Measurements from ENCODE around the gene FCRL3. TPM values are rescaled to one million over a fixed set of nuclear protein-coding genes. Genes with fewer than 3 reads are reported as not detected.

FCRL3 gene
- total RNA-seq, 1 donor from 2014 or later, result not detected

GRCh38 chr1:157700305-157700704 is 264 bp downstream of the FCRL3 start:
- Histone ChIP-seq H3K27ac (no peak overlapping the region), H3K27me3 (no peaks in the 10 kb centered on the region), H3K4me3 (no peak overlapping the region), H3K36me3 (no peaks in the 10 kb centered on the region), H3K9me3 (no peaks in the 10 kb centered on the region), H3K4me1 (no peaks in the 10 kb centered on the region)
- DNase-seq (ENCODE audit: extremely low spot score in 2 of 2), result no peak
- no peak for TF ChIP-seq POLR2A (IDR thresholded peaks at IDR 0.05)
- TF ChIP-seq POLR2AphosphoS5 (IDR thresholded peaks at IDR 0.05; ENCODE audit: insufficient read depth in 1 of 2, low read depth in 1 of 2), result no peak
- TF ChIP-seq, protein P1, sequence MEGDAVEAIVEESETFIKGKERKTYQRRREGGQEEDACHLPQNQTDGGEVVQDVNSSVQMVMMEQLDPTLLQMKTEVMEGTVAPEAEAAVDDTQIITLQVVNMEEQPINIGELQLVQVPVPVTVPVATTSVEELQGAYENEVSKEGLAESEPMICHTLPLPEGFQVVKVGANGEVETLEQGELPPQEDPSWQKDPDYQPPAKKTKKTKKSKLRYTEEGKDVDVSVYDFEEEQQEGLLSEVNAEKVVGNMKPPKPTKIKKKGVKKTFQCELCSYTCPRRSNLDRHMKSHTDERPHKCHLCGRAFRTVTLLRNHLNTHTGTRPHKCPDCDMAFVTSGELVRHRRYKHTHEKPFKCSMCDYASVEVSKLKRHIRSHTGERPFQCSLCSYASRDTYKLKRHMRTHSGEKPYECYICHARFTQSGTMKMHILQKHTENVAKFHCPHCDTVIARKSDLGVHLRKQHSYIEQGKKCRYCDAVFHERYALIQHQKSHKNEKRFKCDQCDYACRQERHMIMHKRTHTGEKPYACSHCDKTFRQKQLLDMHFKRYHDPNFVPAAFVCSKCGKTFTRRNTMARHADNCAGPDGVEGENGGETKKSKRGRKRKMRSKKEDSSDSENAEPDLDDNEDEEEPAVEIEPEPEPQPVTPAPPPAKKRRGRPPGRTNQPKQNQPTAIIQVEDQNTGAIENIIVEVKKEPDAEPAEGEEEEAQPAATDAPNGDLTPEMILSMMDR (IDR thresholded peaks at IDR 0.05), result no peak
- intact Hi-C loops (cut with DNase I), result no loop called here

GRCh38 chr1:157697781-157698569 is 2.6 kb downstream of the FCRL3 start:
- H3K4me3 ChIP-seq, result no peak overlapping the region
- intact Hi-C loops (cut with DNase I), result no loop called here
- no peak for DNase-seq (ENCODE audit: extremely low spot score in 2 of 2)
- no peak overlapping the region for H3K27ac ChIP-seq
- no peaks in the 10 kb centered on the region for H3K4me1 ChIP-seq
- TF ChIP-seq POLR2A (IDR thresholded peaks at IDR 0.05), result no peak
- TF ChIP-seq, protein P1 (IDR thresholded peaks at IDR 0.05), result no peak
- no peak for TF ChIP-seq POLR2AphosphoS5 (IDR thresholded peaks at IDR 0.05; ENCODE audit: insufficient read depth in 1 of 2, low read depth in 1 of 2)
- H3K36me3 ChIP-seq, result no peaks in the 10 kb centered on the region
- no peaks in the 10 kb centered on the region for H3K27me3 ChIP-seq
- no peaks in the 10 kb centered on the region for H3K9me3 ChIP-seq

DNA sequence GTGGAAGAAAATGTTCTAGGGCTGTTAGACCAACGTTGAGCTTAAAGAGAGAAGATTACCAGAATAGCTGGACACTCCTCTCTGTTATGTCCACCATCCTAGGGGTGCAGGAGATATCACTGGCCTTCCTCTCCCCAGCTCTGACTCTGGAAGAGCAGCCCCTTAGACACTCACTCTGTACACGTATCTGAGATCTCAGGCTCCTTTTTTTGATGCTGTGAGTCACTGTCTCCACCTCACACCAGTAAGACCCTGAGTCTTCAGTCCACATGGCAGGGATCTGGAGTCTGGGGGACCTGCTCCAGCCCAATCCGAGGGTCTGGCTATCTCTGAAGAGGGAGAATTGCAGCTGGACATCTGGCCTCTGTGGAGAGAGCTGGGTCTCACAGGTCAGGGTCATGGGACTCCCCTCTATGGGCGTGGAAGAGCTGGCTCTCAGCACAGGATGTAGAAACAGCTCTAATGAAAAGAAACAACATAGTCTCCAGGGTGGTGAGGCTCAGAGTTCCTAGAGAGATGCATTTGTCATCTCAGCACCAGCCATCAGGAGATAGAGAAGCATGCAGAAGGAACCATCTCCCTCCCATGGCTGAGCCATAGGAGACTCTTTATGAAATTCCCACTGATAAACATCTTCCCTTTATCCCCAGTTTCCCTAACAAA is 3.5 kb downstream of the FCRL3 start:
- TF ChIP-seq, protein P1 (IDR thresholded peaks at IDR 0.05), result no peak
- no peak for TF ChIP-seq POLR2A (IDR thresholded peaks at IDR 0.05)
- TF ChIP-seq POLR2AphosphoS5 (IDR thresholded peaks at IDR 0.05; ENCODE audit: insufficient read depth in 1 of 2, low read depth in 1 of 2), result no peak
- Histone ChIP-seq H3K36me3 (no peaks in the 10 kb centered on the region), H3K4me1 (no peaks in the 10 kb centered on the region), H3K4me3 (no peak overlapping the region), H3K27ac (no peak overlapping the region), H3K9me3 (no peaks in the 10 kb centered on the region), H3K27me3 (no peaks in the 10 kb centered on the region)
- intact Hi-C loops (cut with DNase I), result no loop called here
- DNase-seq (ENCODE audit: extremely low spot score in 2 of 2), result no peak

DNA sequence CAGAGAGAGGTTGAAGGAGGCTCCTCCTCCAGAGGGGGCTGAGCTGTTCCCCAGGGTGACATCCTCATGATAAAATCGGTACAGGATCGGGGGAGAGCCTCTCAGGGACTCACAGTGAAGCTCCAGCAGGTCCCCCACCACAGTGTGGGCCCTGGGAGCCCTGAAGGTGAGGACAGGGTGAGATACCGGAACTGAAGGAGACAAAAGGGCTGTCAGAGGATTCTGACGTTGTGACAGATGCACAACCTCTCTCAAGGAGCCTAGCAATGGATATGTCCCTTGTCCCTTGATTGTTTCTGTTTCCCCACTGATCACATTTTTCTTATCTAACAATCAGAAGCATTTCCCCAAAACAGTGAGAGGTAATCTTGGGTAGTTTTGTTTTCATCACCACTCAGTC is 5.2 kb downstream of the FCRL3 start:
- H3K27me3 ChIP-seq, result no peaks in the 10 kb centered on the region
- H3K27ac ChIP-seq, result no peak overlapping the region
- intact Hi-C loops (cut with DNase I), result no loop called here
- H3K36me3 ChIP-seq, result no peaks in the 10 kb centered on the region
- no peak for DNase-seq (ENCODE audit: extremely low spot score in 2 of 2)
- no peak overlapping the region for H3K4me3 ChIP-seq
- no peaks in the 10 kb centered on the region for H3K9me3 ChIP-seq
- TF ChIP-seq POLR2AphosphoS5 (IDR thresholded peaks at IDR 0.05; ENCODE audit: insufficient read depth in 1 of 2, low read depth in 1 of 2), result no peak
- TF ChIP-seq, protein P1 (IDR thresholded peaks at IDR 0.05), result no peak
- no peak for TF ChIP-seq POLR2A (IDR thresholded peaks at IDR 0.05)
- no peaks in the 10 kb centered on the region for H3K4me1 ChIP-seq
